Measurements from ENCODE around the gene EIF2B5.

DNA sequence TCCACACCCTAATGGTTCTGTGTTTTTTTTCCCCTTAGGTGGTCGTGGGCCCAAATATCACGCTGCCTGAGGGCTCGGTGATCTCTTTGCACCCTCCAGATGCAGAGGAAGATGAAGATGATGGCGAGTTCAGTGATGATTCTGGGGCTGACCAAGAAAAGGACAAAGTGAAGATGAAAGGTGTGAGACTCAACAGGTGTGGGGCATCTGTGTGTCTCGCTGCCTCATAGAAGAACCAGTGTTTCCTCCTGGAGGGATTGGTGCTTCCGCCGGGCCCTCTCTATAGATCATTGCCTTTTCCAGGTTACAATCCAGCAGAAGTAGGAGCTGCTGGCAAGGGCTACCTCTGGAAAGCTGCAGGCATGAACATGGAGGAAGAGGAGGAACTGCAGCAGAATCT is 7.0 kb downstream of the EIF2B5 start:
- TF ChIP-seq, protein P1, sequence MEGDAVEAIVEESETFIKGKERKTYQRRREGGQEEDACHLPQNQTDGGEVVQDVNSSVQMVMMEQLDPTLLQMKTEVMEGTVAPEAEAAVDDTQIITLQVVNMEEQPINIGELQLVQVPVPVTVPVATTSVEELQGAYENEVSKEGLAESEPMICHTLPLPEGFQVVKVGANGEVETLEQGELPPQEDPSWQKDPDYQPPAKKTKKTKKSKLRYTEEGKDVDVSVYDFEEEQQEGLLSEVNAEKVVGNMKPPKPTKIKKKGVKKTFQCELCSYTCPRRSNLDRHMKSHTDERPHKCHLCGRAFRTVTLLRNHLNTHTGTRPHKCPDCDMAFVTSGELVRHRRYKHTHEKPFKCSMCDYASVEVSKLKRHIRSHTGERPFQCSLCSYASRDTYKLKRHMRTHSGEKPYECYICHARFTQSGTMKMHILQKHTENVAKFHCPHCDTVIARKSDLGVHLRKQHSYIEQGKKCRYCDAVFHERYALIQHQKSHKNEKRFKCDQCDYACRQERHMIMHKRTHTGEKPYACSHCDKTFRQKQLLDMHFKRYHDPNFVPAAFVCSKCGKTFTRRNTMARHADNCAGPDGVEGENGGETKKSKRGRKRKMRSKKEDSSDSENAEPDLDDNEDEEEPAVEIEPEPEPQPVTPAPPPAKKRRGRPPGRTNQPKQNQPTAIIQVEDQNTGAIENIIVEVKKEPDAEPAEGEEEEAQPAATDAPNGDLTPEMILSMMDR (IDR thresholded peaks at IDR 0.05; ENCODE audit: low read depth, low read length, poor library complexity, severe bottlenecking) = no peak
- no peak for TF ChIP-seq EZH2phosphoT487 (IDR thresholded peaks at IDR 0.05; ENCODE audit: borderline replicate concordance, low read length)

Data from DOHH2 (cell line).